ENCODE data around the gene CMTM3. TPM values are rescaled to one million over a fixed set of nuclear protein-coding genes. Genes with fewer than 3 reads are reported as not detected.

CMTM3 gene
- total RNA-seq, 1 experiment from 2014 or later = 12.8 TPM

Other genes with a start within 250 kb of the CMTM3 start
- gene CDH5, start 238.0 kb upstream of the CMTM3 start, total RNA-seq (2021; ENCODE audit: unreplicated experiment) = 0.15 TPM
- 0.61 TPM for gene BEAN1, start 177.4 kb upstream of the CMTM3 start, total RNA-seq (2021; ENCODE audit: unreplicated experiment)
- 15.4 TPM for gene TK2, start 54.6 kb upstream of the CMTM3 start, total RNA-seq (2021; ENCODE audit: unreplicated experiment)
- gene CKLF, start 52.1 kb upstream of the CMTM3 start, total RNA-seq (2021; ENCODE audit: unreplicated experiment) = 38.6 TPM
- gene CMTM1, start 38.3 kb upstream of the CMTM3 start, total RNA-seq (2021; ENCODE audit: unreplicated experiment) = 5.2 TPM
- 0.42 TPM for gene CMTM2, start 25.2 kb upstream of the CMTM3 start, total RNA-seq (2021; ENCODE audit: unreplicated experiment)
- 77.8 TPM for gene CMTM4, start 92.0 kb downstream of the CMTM3 start, total RNA-seq (2021; ENCODE audit: unreplicated experiment)
- gene DYNC1LI2, start 146.9 kb downstream of the CMTM3 start, total RNA-seq (2021; ENCODE audit: unreplicated experiment) = 92.8 TPM
- gene TERB1, start 196.9 kb downstream of the CMTM3 start, total RNA-seq (2021; ENCODE audit: unreplicated experiment) = not detected
- 123 TPM for gene NAE1, start 226.3 kb downstream of the CMTM3 start, total RNA-seq (2021; ENCODE audit: unreplicated experiment)
- gene CA7, start 239.7 kb downstream of the CMTM3 start, total RNA-seq (2021; ENCODE audit: unreplicated experiment) = not detected

Measured in HCT116 (cell line).